Measurements from ENCODE around the gene ATRIP. TPM values are rescaled to one million over a fixed set of nuclear protein-coding genes. Genes with fewer than 3 reads are reported as not detected.
"Not testable (repeated sequence)": the region's sequence is repeated elsewhere in the genome, so short reads cannot be mapped to it uniquely, and the experiment has no call there.

ATRIP gene
- total and polyA plus RNA-seq, 9 donors: 3.9 to 11.4 (median 6.4) TPM

GRCh38 chr3:48456456-48456855 lies 9.9 kb downstream of the ATRIP start:
- H3K4me3 ChIP-seq: no peak overlapping the region
- H3K36me3 ChIP-seq: no peaks in the 10 kb centered on the region
- 95 to 100% (median 95%) methylated on average over 1 of the region's 1 CpG for WGBS, 3 donors
- intact Hi-C loops (cut with DNase I): no loop called here
- H3K4me1 ChIP-seq (ENCODE audit: insufficient read depth): no peaks in the 10 kb centered on the region
- H3K27ac ChIP-seq: no peak overlapping the region
- DNase-seq: no peak
- no peaks in the 10 kb centered on the region for H3K9me3 ChIP-seq
- TF ChIP-seq POLR2A (IDR thresholded peaks at IDR 0.05) (no peak), EP300 (IDR thresholded peaks at IDR 0.05) (no peak), CTCF (IDR thresholded peaks at IDR 0.05) (no peak)
- H3K27me3 ChIP-seq: no peaks in the 10 kb centered on the region

- WGBS, 3 donors: 92 to 93% (median 93%) methylated on average over 3 of the region's 3 CpGs
- TF ChIP-seq POLR2A (IDR thresholded peaks at IDR 0.05) (no peak), EP300 (IDR thresholded peaks at IDR 0.05) (no peak), CTCF (IDR thresholded peaks at IDR 0.05) (no peak)
- intact Hi-C loops (cut with DNase I): no loop called here
- H3K9me3 ChIP-seq: no peaks in the 10 kb centered on the region
- H3K4me1 ChIP-seq (ENCODE audit: insufficient read depth): no peaks in the 10 kb centered on the region
- H3K4me3 ChIP-seq: no peak overlapping the region
- DNase-seq: no peak
- H3K27me3 ChIP-seq: no peaks in the 10 kb centered on the region
- H3K36me3 ChIP-seq: no peaks in the 10 kb centered on the region
- no peak overlapping the region for H3K27ac ChIP-seq
These were observed 12.8 kb downstream of the ATRIP start for GRCh38 chr3:48459331-48459730.

GRCh38 chr3:48459773-48460516 lies 13.4 kb downstream of the ATRIP start:
- no peaks in the 10 kb centered on the region for H3K36me3 ChIP-seq
- 47 to 64% (median 63%) methylated on average over 7 of the region's 7 CpGs for WGBS, 3 donors
- no peaks in the 10 kb centered on the region for H3K27me3 ChIP-seq
- no peak overlapping the region for H3K4me3 ChIP-seq
- H3K9me3 ChIP-seq: no peaks in the 10 kb centered on the region
- no peak overlapping the region for H3K27ac ChIP-seq
- no peaks in the 10 kb centered on the region for H3K4me1 ChIP-seq (ENCODE audit: insufficient read depth)
- intact Hi-C loops (cut with DNase I): loop anchor here in 2 of 4 donors (5.0 to 10.0 kb wide), 3 partner anchors 87 to 225 kb away; partner anchors contain the start of gene NCKIPSD (in 1 of the 2)
- no peak for DNase-seq
- TF ChIP-seq POLR2A (IDR thresholded peaks at IDR 0.05) (no peak), EP300 (IDR thresholded peaks at IDR 0.05) (no peak), CTCF (IDR thresholded peaks at IDR 0.05) (no peak)

GRCh38 chr3:48460517-48460902 lies 14.0 kb downstream of the ATRIP start:
- H3K4me1 ChIP-seq (ENCODE audit: insufficient read depth): peaks cover 3% of the 10 kb centered on the region
- no peak overlapping the region for H3K27ac ChIP-seq
- H3K36me3 ChIP-seq: no peaks in the 10 kb centered on the region
- H3K27me3 ChIP-seq: no peaks in the 10 kb centered on the region
- no peak overlapping the region for H3K4me3 ChIP-seq
- intact Hi-C loops (cut with DNase I): loop anchor here in 2 of 4 donors (5.0 to 10.0 kb wide), 3 partner anchors 87 to 224 kb away; partner anchors contain the start of gene NCKIPSD (in 1 of the 2)
- 85 to 95% (median 92%) methylated on average over 3 of the region's 3 CpGs for WGBS, 3 donors
- no peak for DNase-seq
- TF ChIP-seq POLR2A (IDR thresholded peaks at IDR 0.05) (no peak), CTCF (IDR thresholded peaks at IDR 0.05) (no peak), EP300 (IDR thresholded peaks at IDR 0.05) (no peak)
- no peaks in the 10 kb centered on the region for H3K9me3 ChIP-seq

- WGBS, 3 donors: 84 to 93% (median 86%) methylated on average over 7 of the region's 7 CpGs
- intact Hi-C loops (cut with DNase I): loop anchor here in 2 of 4 donors (5.0 to 10.0 kb wide), 3 partner anchors 86 to 223 kb away; partner anchors contain the start of gene NCKIPSD (in 1 of the 2)
These were observed 15.2 kb downstream of the ATRIP start for GRCh38 chr3:48461767-48462166.

More at GRCh38 chr3:48461767-48462166, 15.2 kb downstream of the ATRIP start:
- not testable (repeated sequence) for H3K9me3 ChIP-seq; H3K27ac ChIP-seq; H3K27me3 ChIP-seq; DNase-seq; H3K4me3 ChIP-seq; H3K36me3 ChIP-seq; H3K4me1 ChIP-seq (ENCODE audit: insufficient read depth)
